ENCODE measurements around the gene ASCC2. TPM values are rescaled to one million over a fixed set of nuclear protein-coding genes. Genes with fewer than 3 reads are reported as not detected.

Gene ASCC2
- total RNA-seq, 6 experiments from 2014 or later, result 41.2 to 56.1 (median 47.4) TPM

- TF ChIP-seq POLR2A (IDR thresholded peaks at IDR 0.05) (no peak), CTCF (IDR thresholded peaks at IDR 0.05) (peak in 3 of 4 donors; percentile 4 to 35 (median 14))
- no peaks in the 10 kb centered on the region for H3K27me3 ChIP-seq
- no peaks in the 10 kb centered on the region for H3K9me3 ChIP-seq
- no peak overlapping the region for H3K4me3 ChIP-seq
- peaks cover 0 to 83% (median 41%) of the 10 kb centered on the region in 4 donors for H3K4me1 ChIP-seq
- WGBS (ENCODE audit: insufficient coverage, low coverage, low lambda C conversion rate, missing lambda C conversion rate), result 30% methylated on average over 3 of the region's 3 CpGs
- peak in 1 of 4 donors; percentile 6 for ATAC-seq
- intact Hi-C loops (cut with DNase I), result no loop called here
- peaks cover 0 to 7% (median 0%) of the 10 kb centered on the region in 4 donors for H3K36me3 ChIP-seq
- H3K27ac ChIP-seq, result peak overlapping the region; percentile 21 to 79 (median 56)
- no peak for DNase-seq
Measured at GRCh38 chr22:29813563-29813962, 24.5 kb downstream of the ASCC2 start.

GRCh38 chr22:29813126-29813525 is 24.9 kb downstream of the ASCC2 start:
- TF ChIP-seq CTCF (IDR thresholded peaks at IDR 0.05) (no peak), POLR2A (IDR thresholded peaks at IDR 0.05) (no peak)
- H3K36me3 ChIP-seq, result peaks cover 0 to 9% (median 1%) of the 10 kb centered on the region in 4 donors
- WGBS (ENCODE audit: insufficient coverage, low coverage, low lambda C conversion rate, missing lambda C conversion rate), result 26% methylated on average over 8 of the region's 8 CpGs
- intact Hi-C loops (cut with DNase I), result no loop called here
- H3K4me1 ChIP-seq, result peaks cover 0 to 81% (median 41%) of the 10 kb centered on the region in 4 donors
- no peak overlapping the region for H3K4me3 ChIP-seq
- peak; percentile 67 to 79 (median 72) for ATAC-seq
- peak overlapping the region; percentile 21 to 79 (median 56) for H3K27ac ChIP-seq
- no peaks in the 10 kb centered on the region for H3K9me3 ChIP-seq
- DNase-seq, result peak; percentile 53 to 84 (median 74)
- no peaks in the 10 kb centered on the region for H3K27me3 ChIP-seq

- 60% methylated on average over 1 of the region's 2 CpGs for WGBS (ENCODE audit: insufficient coverage, low coverage, low lambda C conversion rate, missing lambda C conversion rate)
- peaks cover 0 to 63% (median 32%) of the 10 kb centered on the region in 4 donors for H3K4me1 ChIP-seq
- peaks cover 0 to 26% (median 14%) of the 10 kb centered on the region in 4 donors for H3K36me3 ChIP-seq
- H3K9me3 ChIP-seq, result no peaks in the 10 kb centered on the region
- DNase-seq (peak; percentile 74 to 88 (median 87)), ATAC-seq (peak; percentile 65 to 73 (median 70))
- intact Hi-C loops (cut with DNase I), result no loop called here
- H3K27ac ChIP-seq, result peak overlapping the region in 2 of 3 donors; percentile 39 to 43
- no peaks in the 10 kb centered on the region for H3K27me3 ChIP-seq
- no peak for TF ChIP-seq CTCF (IDR thresholded peaks at IDR 0.05)
- no peak overlapping the region for H3K4me3 ChIP-seq
Measured at GRCh38 chr22:29811377-29811776, 26.7 kb downstream of the ASCC2 start.

GRCh38 chr22:29810216-29810615 is 27.9 kb downstream of the ASCC2 start:
- peak overlapping the region in 1 of 3 donors; percentile 16 for H3K27ac ChIP-seq

More at GRCh38 chr22:29810216-29810615, 27.9 kb downstream of the ASCC2 start:
- H3K27me3 ChIP-seq, result no peaks in the 10 kb centered on the region
- no peak overlapping the region for H3K4me3 ChIP-seq
- no peak for TF ChIP-seq POLR2A (IDR thresholded peaks at IDR 0.05)
- no peak for TF ChIP-seq CTCF (IDR thresholded peaks at IDR 0.05)
- H3K36me3 ChIP-seq, result peaks cover 0 to 36% (median 20%) of the 10 kb centered on the region in 4 donors
- ATAC-seq (peak in 2 of 4 donors; percentile 7 to 11), DNase-seq (no peak)
- intact Hi-C loops (cut with DNase I), result no loop called here
- H3K9me3 ChIP-seq, result no peaks in the 10 kb centered on the region
- WGBS (ENCODE audit: insufficient coverage, low coverage, low lambda C conversion rate, missing lambda C conversion rate), result 61% methylated on average over 2 of the region's 2 CpGs
- peaks cover 0 to 51% (median 26%) of the 10 kb centered on the region in 4 donors for H3K4me1 ChIP-seq
